Neutrophil (primary cell): ENCODE measurements around the gene TMEFF1.
A peak's percentile ranks its signal among the peaks of the same experiment; 100 is the strongest.

Source experiments
- H3K27ac ChIP-seq: fragments of 200-600 bp; sonication (generic); 2 replicates; pipeline ENCODE4 v1.5.1; 2016; ENCODE audit warnings: mild to moderate bottlenecking, moderate library complexity
- H3K27me3 ChIP-seq: fragments of 200-600 bp; sonication (generic); 2 replicates; pipeline ENCODE4 v1.6.0; 2016; ENCODE audit warnings: mild to moderate bottlenecking
- H3K36me3 ChIP-seq: fragments of 200-600 bp; sonication (generic); 2 replicates; pipeline ENCODE4 v1.5.1; 2017
- H3K4me1 ChIP-seq, 2 experiments: fragments of 200-600 bp in 1 of 2; sonication (generic) in 1 of 2; 1 replicate in 1 of 2; 2 replicates in 1 of 2; pipeline versions ENCODE4 v1.5.1 to v1.6.1; 2013 to 2016; ENCODE audit warnings: low read depth in 1 of 2, low read length in 1 of 2, mild to moderate bottlenecking in 1 of 2, moderate library complexity in 1 of 2; ENCODE audit not compliant: control insufficient read depth in 1 of 2, insufficient read depth in 1 of 2
- H3K4me3 ChIP-seq, 2 experiments: fragments of 200-600 bp in 1 of 2; sonication (generic) in 1 of 2; 1 replicate in 1 of 2; 2 replicates in 1 of 2; pipeline ENCODE4 v1.5.1; 2013 to 2016; ENCODE audit warnings: low read depth in 1 of 2, low read length in 1 of 2, mild to moderate bottlenecking in 1 of 2, moderate library complexity in 1 of 2
- H3K9me3 ChIP-seq: fragments of 200-600 bp; sonication (generic); 2 replicates; pipeline ENCODE4 v1.5.1; 2016
- CTCF ChIP-seq: fragments of 200-600 bp; sonication (generic); IDR thresholded peaks from 2 replicates; pipeline ENCODE4 v1.5.1; 2016; ENCODE audit warnings: antibody characterized with exemption

TMEFF1 gene

GRCh38 chr9:100472788-100473275 lies at the start of gene TMEFF1:
TMEFF1 (plus strand) TSS chr9:100473149; CDS start chr9:100473545, 396 bp downstream.
- H3K36me3 ChIP-seq = no peaks in the 10 kb centered on the region

GRCh38 chr9:100425758-100426157 lies 47.2 kb upstream of the TMEFF1 start:
- peaks cover 24% of the 10 kb centered on the region for H3K27me3 ChIP-seq
- TF ChIP-seq CTCF = no peak
- H3K36me3 ChIP-seq = no peaks in the 10 kb centered on the region
- H3K9me3 ChIP-seq = no peaks in the 10 kb centered on the region
- peaks cover 12 to 15% of the 10 kb centered on the region in 2 experiments for H3K4me1 ChIP-seq
- no peak overlapping the region for H3K4me3 ChIP-seq
- no peak overlapping the region for H3K27ac ChIP-seq

More at GRCh38 chr9:100472788-100473275, at the start of gene TMEFF1:
- H3K9me3 ChIP-seq = no peaks in the 10 kb centered on the region
- no peak for TF ChIP-seq CTCF
- peak within 1 kb of the TSS; percentile 15 to 40 for H3K4me3 ChIP-seq
- no peak within 1 kb of the TSS for H3K27ac ChIP-seq
- H3K27me3 ChIP-seq = peaks cover 76% of the 10 kb centered on the region
- H3K4me1 ChIP-seq = peaks cover 13 to 25% of the 10 kb centered on the region in 2 experiments

GRCh38 chr9:100426189-100426529 lies 46.8 kb upstream of the TMEFF1 start:
- Histone ChIP-seq H3K4me1 (peaks cover 12 to 15% of the 10 kb centered on the region in 2 experiments), H3K9me3 (no peaks in the 10 kb centered on the region), H3K36me3 (no peaks in the 10 kb centered on the region), H3K4me3 (peak overlapping the region in 1 of 2 experiments; percentile 54), H3K27ac (no peak overlapping the region), H3K27me3 (peaks cover 24% of the 10 kb centered on the region)
- no peak for TF ChIP-seq CTCF

GRCh38 chr9:100426530-100427365 lies 46.2 kb upstream of the TMEFF1 start, which contains the start of gene MSANTD3:
MSANTD3 (plus strand) TSS chr9:100427143; CDS start chr9:100441939, 14,796 bp downstream.
- H3K4me1 ChIP-seq = peaks cover 12 to 15% of the 10 kb centered on the region in 2 experiments
- H3K9me3 ChIP-seq = no peaks in the 10 kb centered on the region
- no peaks in the 10 kb centered on the region for H3K36me3 ChIP-seq
- no peak for TF ChIP-seq CTCF
- peaks cover 24% of the 10 kb centered on the region for H3K27me3 ChIP-seq
- no peak within 1 kb of the TSS for H3K27ac ChIP-seq
- H3K4me3 ChIP-seq = peak within 1 kb of the TSS; percentile 60 to 68

- H3K27me3 ChIP-seq = peaks cover 24% of the 10 kb centered on the region
- H3K36me3 ChIP-seq = no peaks in the 10 kb centered on the region
- H3K27ac ChIP-seq = no peak overlapping the region
- peak overlapping the region; percentile 60 to 68 for H3K4me3 ChIP-seq
- H3K4me1 ChIP-seq = peaks cover 12 to 15% of the 10 kb centered on the region in 2 experiments
- H3K9me3 ChIP-seq = no peaks in the 10 kb centered on the region
- TF ChIP-seq CTCF = no peak
Measured at GRCh38 chr9:100427366-100428263, 45.3 kb upstream of the TMEFF1 start.
